ENCODE measurements around the gene DEFB132.

The DEFB132 gene

GRCh38 chr20:263701-264100 lies 6.2 kb downstream of the DEFB132 start:
- Histone ChIP-seq H3K4me1 (ENCODE audit: control insufficient read depth, insufficient read depth, low read length) (no peaks in the 10 kb centered on the region), H3K27me3 (ENCODE audit: control insufficient read depth, insufficient read depth, low read length) (peaks cover 62% of the 10 kb centered on the region), H3K4me3 (ENCODE audit: low read depth, low read length) (no peak overlapping the region), H3K27ac (ENCODE audit: low read depth, low read length) (no peak overlapping the region), H3K9me3 (ENCODE audit: control insufficient read depth, insufficient read depth, low read depth, low read length) (no peaks in the 10 kb centered on the region), H3K9ac (ENCODE audit: low read length) (no peak overlapping the region), H3K36me3 (ENCODE audit: control insufficient read depth, insufficient read depth, low read length) (no peaks in the 10 kb centered on the region)

GRCh38 chr20:266596-267562 lies 9.4 kb downstream of the DEFB132 start:
- H3K9me3 ChIP-seq (ENCODE audit: control insufficient read depth, insufficient read depth, low read depth, low read length): no peaks in the 10 kb centered on the region
- peaks cover 49% of the 10 kb centered on the region for H3K27me3 ChIP-seq (ENCODE audit: control insufficient read depth, insufficient read depth, low read length)
- no peak overlapping the region for H3K27ac ChIP-seq (ENCODE audit: low read depth, low read length)
- H3K4me1 ChIP-seq (ENCODE audit: control insufficient read depth, insufficient read depth, low read length): no peaks in the 10 kb centered on the region
- H3K36me3 ChIP-seq (ENCODE audit: control insufficient read depth, insufficient read depth, low read length): no peaks in the 10 kb centered on the region
- H3K4me3 ChIP-seq (ENCODE audit: low read depth, low read length): peak overlapping the region; percentile 52
- peak overlapping the region; percentile 45 for H3K9ac ChIP-seq (ENCODE audit: low read length)

- Histone ChIP-seq H3K4me1 (ENCODE audit: control insufficient read depth, insufficient read depth, low read length) (no peaks in the 10 kb centered on the region), H3K27me3 (ENCODE audit: control insufficient read depth, insufficient read depth, low read length) (peaks cover 24% of the 10 kb centered on the region), H3K4me3 (ENCODE audit: low read depth, low read length) (no peak overlapping the region), H3K9me3 (ENCODE audit: control insufficient read depth, insufficient read depth, low read depth, low read length) (no peaks in the 10 kb centered on the region), H3K9ac (ENCODE audit: low read length) (no peak overlapping the region), H3K36me3 (ENCODE audit: control insufficient read depth, insufficient read depth, low read length) (no peaks in the 10 kb centered on the region), H3K27ac (ENCODE audit: low read depth, low read length) (no peak overlapping the region)
Observed at GRCh38 chr20:270517-270916, 13.0 kb downstream of the DEFB132 start.

GRCh38 chr20:271069-271468 lies 13.5 kb downstream of the DEFB132 start:
- no peaks in the 10 kb centered on the region for H3K4me1 ChIP-seq (ENCODE audit: control insufficient read depth, insufficient read depth, low read length)
- no peak overlapping the region for H3K4me3 ChIP-seq (ENCODE audit: low read depth, low read length)
- H3K9ac ChIP-seq (ENCODE audit: low read length): no peak overlapping the region
- H3K27ac ChIP-seq (ENCODE audit: low read depth, low read length): no peak overlapping the region
- H3K27me3 ChIP-seq (ENCODE audit: control insufficient read depth, insufficient read depth, low read length): peaks cover 19% of the 10 kb centered on the region
- H3K36me3 ChIP-seq (ENCODE audit: control insufficient read depth, insufficient read depth, low read length): peaks cover 5% of the 10 kb centered on the region
- H3K9me3 ChIP-seq (ENCODE audit: control insufficient read depth, insufficient read depth, low read depth, low read length): no peaks in the 10 kb centered on the region

- H3K9me3 ChIP-seq (ENCODE audit: control insufficient read depth, insufficient read depth, low read depth, low read length): no peaks in the 10 kb centered on the region
- H3K4me3 ChIP-seq (ENCODE audit: low read depth, low read length): no peak overlapping the region
- H3K27me3 ChIP-seq (ENCODE audit: control insufficient read depth, insufficient read depth, low read length): peaks cover 15% of the 10 kb centered on the region
- H3K27ac ChIP-seq (ENCODE audit: low read depth, low read length): no peak overlapping the region
- no peak overlapping the region for H3K9ac ChIP-seq (ENCODE audit: low read length)
- H3K36me3 ChIP-seq (ENCODE audit: control insufficient read depth, insufficient read depth, low read length): peaks cover 10% of the 10 kb centered on the region
- H3K4me1 ChIP-seq (ENCODE audit: control insufficient read depth, insufficient read depth, low read length): no peaks in the 10 kb centered on the region
Observed at GRCh38 chr20:271528-271927, 14.0 kb downstream of the DEFB132 start.

- Histone ChIP-seq H3K27me3 (ENCODE audit: control insufficient read depth, insufficient read depth, low read length) (0 out of 2 replicates have a peak, but pooled peaks cover 12% of the 10 kb centered on the region), H3K9ac (ENCODE audit: low read length) (no peak overlapping the region), H3K4me3 (ENCODE audit: low read depth, low read length) (no peak overlapping the region), H3K27ac (ENCODE audit: low read depth, low read length) (no peak overlapping the region), H3K36me3 (ENCODE audit: control insufficient read depth, insufficient read depth, low read length) (peaks cover 21% of the 10 kb centered on the region), H3K9me3 (ENCODE audit: control insufficient read depth, insufficient read depth, low read depth, low read length) (no peaks in the 10 kb centered on the region), H3K4me1 (ENCODE audit: control insufficient read depth, insufficient read depth, low read length) (no peaks in the 10 kb centered on the region)
Observed at GRCh38 chr20:272718-273117, 15.2 kb downstream of the DEFB132 start.

- no peak overlapping the region for H3K27ac ChIP-seq (ENCODE audit: low read depth, low read length)
- 0 out of 2 replicates have a peak, but pooled peaks cover 4% of the 10 kb centered on the region for H3K27me3 ChIP-seq (ENCODE audit: control insufficient read depth, insufficient read depth, low read length)
- peaks cover 25% of the 10 kb centered on the region for H3K36me3 ChIP-seq (ENCODE audit: control insufficient read depth, insufficient read depth, low read length)
- H3K4me3 ChIP-seq (ENCODE audit: low read depth, low read length): no peak overlapping the region
- H3K9me3 ChIP-seq (ENCODE audit: control insufficient read depth, insufficient read depth, low read depth, low read length): no peaks in the 10 kb centered on the region
- H3K9ac ChIP-seq (ENCODE audit: low read length): no peak overlapping the region
- H3K4me1 ChIP-seq (ENCODE audit: control insufficient read depth, insufficient read depth, low read length): no peaks in the 10 kb centered on the region
Observed at GRCh38 chr20:273884-274283, 16.4 kb downstream of the DEFB132 start.

GRCh38 chr20:275791-276190 lies 18.3 kb downstream of the DEFB132 start:
- H3K36me3 ChIP-seq (ENCODE audit: control insufficient read depth, insufficient read depth, low read length): peaks cover 25% of the 10 kb centered on the region
- H3K9ac ChIP-seq (ENCODE audit: low read length): no peak overlapping the region
- no peaks in the 10 kb centered on the region for H3K4me1 ChIP-seq (ENCODE audit: control insufficient read depth, insufficient read depth, low read length)
- H3K27ac ChIP-seq (ENCODE audit: low read depth, low read length): no peak overlapping the region
- no peaks in the 10 kb centered on the region for H3K9me3 ChIP-seq (ENCODE audit: control insufficient read depth, insufficient read depth, low read depth, low read length)
- no peaks in the 10 kb centered on the region for H3K27me3 ChIP-seq (ENCODE audit: control insufficient read depth, insufficient read depth, low read length)
- no peak overlapping the region for H3K4me3 ChIP-seq (ENCODE audit: low read depth, low read length)

- peaks cover 25% of the 10 kb centered on the region for H3K36me3 ChIP-seq (ENCODE audit: control insufficient read depth, insufficient read depth, low read length)
- no peak overlapping the region for H3K9ac ChIP-seq (ENCODE audit: low read length)
- H3K27ac ChIP-seq (ENCODE audit: low read depth, low read length): no peak overlapping the region
- no peaks in the 10 kb centered on the region for H3K9me3 ChIP-seq (ENCODE audit: control insufficient read depth, insufficient read depth, low read depth, low read length)
- H3K4me3 ChIP-seq (ENCODE audit: low read depth, low read length): no peak overlapping the region
- no peaks in the 10 kb centered on the region for H3K27me3 ChIP-seq (ENCODE audit: control insufficient read depth, insufficient read depth, low read length)
- no peaks in the 10 kb centered on the region for H3K4me1 ChIP-seq (ENCODE audit: control insufficient read depth, insufficient read depth, low read length)
Observed at GRCh38 chr20:276620-277495, 19.3 kb downstream of the DEFB132 start.

- Histone ChIP-seq H3K27me3 (ENCODE audit: control insufficient read depth, insufficient read depth, low read length) (no peaks in the 10 kb centered on the region), H3K4me3 (ENCODE audit: low read depth, low read length) (no peak overlapping the region), H3K27ac (ENCODE audit: low read depth, low read length) (no peak overlapping the region), H3K9ac (ENCODE audit: low read length) (no peak overlapping the region), H3K4me1 (ENCODE audit: control insufficient read depth, insufficient read depth, low read length) (no peaks in the 10 kb centered on the region), H3K9me3 (ENCODE audit: control insufficient read depth, insufficient read depth, low read depth, low read length) (no peaks in the 10 kb centered on the region), H3K36me3 (ENCODE audit: control insufficient read depth, insufficient read depth, low read length) (peaks cover 25% of the 10 kb centered on the region)
Observed at GRCh38 chr20:277496-277781, 19.9 kb downstream of the DEFB132 start.

- H3K36me3 ChIP-seq (ENCODE audit: control insufficient read depth, insufficient read depth, low read length): peaks cover 25% of the 10 kb centered on the region
- no peak overlapping the region for H3K9ac ChIP-seq (ENCODE audit: low read length)
- peak overlapping the region; percentile 37; the same call in 1 of the 2 replicates for H3K4me3 ChIP-seq (ENCODE audit: low read depth, low read length)
- no peaks in the 10 kb centered on the region for H3K4me1 ChIP-seq (ENCODE audit: control insufficient read depth, insufficient read depth, low read length)
- no peaks in the 10 kb centered on the region for H3K9me3 ChIP-seq (ENCODE audit: control insufficient read depth, insufficient read depth, low read depth, low read length)
- H3K27ac ChIP-seq (ENCODE audit: low read depth, low read length): no peak overlapping the region
- H3K27me3 ChIP-seq (ENCODE audit: control insufficient read depth, insufficient read depth, low read length): no peaks in the 10 kb centered on the region
Observed at GRCh38 chr20:278181-278580, 20.7 kb downstream of the DEFB132 start.

All from HUES6 (cell line).